Sigmoid colon (tissue), 7 donors: Measurements from ENCODE around the gene CTCF. TPM values are rescaled to one million over a fixed set of nuclear protein-coding genes. Genes with fewer than 3 reads are reported as not detected.
A peak's percentile ranks its signal among the peaks of the same experiment; 100 is the strongest.

ENCODE experiments used
- DNase-seq: peaks from one replicate; pipeline ENCODE4 v3.0.0-alpha.2; 2019
- H3K27ac ChIP-seq, 4 donors: fragments of 200-600 bp; sonication (generic); one replicate each; pipeline ENCODE4 v1.5.1; 2016 to 2019; ENCODE audit warnings: mild to moderate bottlenecking in 1 of 4
- H3K27me3 ChIP-seq, 3 donors: fragments of 200-600 bp; sonication (generic); one replicate each; pipeline ENCODE4 v1.5.1; 2019; ENCODE audit warnings: mild to moderate bottlenecking in 1 of 3
- H3K36me3 ChIP-seq, 4 donors: fragments of 200-600 bp; sonication (generic); one replicate each; pipeline ENCODE4 v1.5.1; 2016 to 2019
- H3K4me1 ChIP-seq, 4 donors: fragments of 200-600 bp; sonication (generic); one replicate each; pipeline ENCODE4 v1.5.1; 2017 to 2019
- H3K4me3 ChIP-seq, 4 donors: fragments of 200-600 bp; sonication (generic); one replicate each; pipeline ENCODE4 v1.5.1; 2017 to 2019; ENCODE audit warnings: mild to moderate bottlenecking in 2 of 4, moderate library complexity in 1 of 4
- H3K9me3 ChIP-seq, 4 donors: fragments of 200-600 bp in 3 of 4; sonication (generic) in 3 of 4; one replicate each; pipeline versions ENCODE4 v1.5.1 to v1.6.1; 2013 to 2019
- CTCF ChIP-seq, 4 experiments: fragments of 450-650 bp in 3 of 4; fragments of 200-600 bp in 1 of 4; IDR thresholded peaks; one replicate each; pipeline ENCODE4 v1.5.1; 2016 to 2019; ENCODE audit warnings: antibody characterized with exemption in 4 of 4, mild to moderate bottlenecking in 3 of 4, moderate library complexity in 2 of 4
- EP300 ChIP-seq, 4 donors: sonication (generic); formaldehyde crosslinking; IDR thresholded peaks; one replicate each; pipeline ENCODE4 v1.6.1; 2017; ENCODE audit warnings: antibody characterized with exemption in 4 of 4
- POLR2A ChIP-seq, 2 donors: fragments of 450-650 bp; IDR thresholded peaks; one replicate each; pipeline ENCODE4 v1.6.1; 2016; ENCODE audit warnings: antibody characterized with exemption in 2 of 2, mild to moderate bottlenecking in 2 of 2, moderate library complexity in 2 of 2
- POLR2AphosphoS5 ChIP-seq, 4 donors: sonication (generic); formaldehyde crosslinking; IDR thresholded peaks; one replicate each; pipeline ENCODE4 v1.6.1; 2017; ENCODE audit warnings: antibody characterized with exemption in 4 of 4
- WGBS, 2 donors: extraction: QIAGEN DNeasy Blood & Tissue Kit; methylation state at CpG; one replicate each; pipeline ENCODE4 v1.1.7; 2013; 5-methylcytosine and 5-hydroxymethylcytosine counted together
- intact Hi-C: fragments of 100-400 bp; cut with DNase I; formaldehyde crosslinking; loops from one replicate; pipeline ENCODE4 v1.15.1; 2023
- polyA plus RNA-seq, 3 donors: library from polyadenylated mRNA; stranded (reverse); fragments of 200-250 nt; gene quantifications; one replicate each; pipeline ENCODE4 v1.2.3, GENCODE V29; 2013
- total RNA-seq, 4 donors: library from RNA; depleted of rRNA; stranded (reverse); fragments of >200 nt; gene quantifications; one replicate each; pipeline ENCODE4 v1.1.0, GENCODE V29; 2016
- donor health status: healthy with polysubstance abuse.
- donor health status: Bipolar disorder and iron deficiency.
- donor health status: healthy.

CTCF gene
- total and polyA plus RNA-seq, 7 donors, result 25.8 to 45.7 (median 29.2) TPM

GRCh38 chr16:67594956-67595355, 32.6 kb downstream of the CTCF start:
- Histone ChIP-seq H3K9me3 (no peaks in the 10 kb centered on the region), H3K36me3 (peaks cover 0 to 4% (median 0%) of the 10 kb centered on the region in 4 donors), H3K27me3 (no peaks in the 10 kb centered on the region), H3K4me1 (peaks cover 0 to 6% (median 2%) of the 10 kb centered on the region in 4 donors), H3K4me3 (no peak overlapping the region), H3K27ac (peak overlapping the region in 1 of 4 donors; percentile 57)
- 88 to 100% methylated on average over 1 of the region's 1 CpG for WGBS, 2 donors
- intact Hi-C loops, result no loop called here
- DNase-seq, result no peak
- no peak for TF ChIP-seq CTCF (IDR thresholded peaks at IDR 0.05)
- TF ChIP-seq POLR2A (IDR thresholded peaks at IDR 0.05), result no peak
- no peak for TF ChIP-seq EP300 (IDR thresholded peaks at IDR 0.05)

- WGBS, 2 donors, result 84 to 94% methylated on average over 4 of the region's 4 CpGs
- Histone ChIP-seq H3K9me3 (no peaks in the 10 kb centered on the region), H3K4me1 (peaks cover 0 to 9% (median 5%) of the 10 kb centered on the region in 4 donors), H3K27me3 (no peaks in the 10 kb centered on the region), H3K4me3 (no peak overlapping the region), H3K36me3 (peaks cover 0 to 4% (median 0%) of the 10 kb centered on the region in 4 donors), H3K27ac (no peak overlapping the region)
- intact Hi-C loops, result no loop called here
- DNase-seq, result no peak
- TF ChIP-seq CTCF (IDR thresholded peaks at IDR 0.05), result no peak
- no peak for TF ChIP-seq POLR2A (IDR thresholded peaks at IDR 0.05)
- no peak for TF ChIP-seq POLR2AphosphoS5 (IDR thresholded peaks at IDR 0.05)
- TF ChIP-seq EP300 (IDR thresholded peaks at IDR 0.05), result no peak
These were observed 36.2 kb downstream of the CTCF start for GRCh38 chr16:67598527-67598926.

- H3K27me3 ChIP-seq, result no peaks in the 10 kb centered on the region
- intact Hi-C loops, result no loop called here
- TF ChIP-seq EP300 (IDR thresholded peaks at IDR 0.05) (no peak), POLR2AphosphoS5 (IDR thresholded peaks at IDR 0.05) (no peak), CTCF (IDR thresholded peaks at IDR 0.05) (no peak), POLR2A (IDR thresholded peaks at IDR 0.05) (no peak)
- H3K36me3 ChIP-seq, result no peaks in the 10 kb centered on the region
- no peak overlapping the region for H3K27ac ChIP-seq
- WGBS, 2 donors, result 89 to 95% methylated on average over 3 of the region's 3 CpGs
- no peak for DNase-seq
- no peaks in the 10 kb centered on the region for H3K9me3 ChIP-seq
- no peak overlapping the region for H3K4me3 ChIP-seq
- H3K4me1 ChIP-seq, result peaks cover 0 to 5% (median 2%) of the 10 kb centered on the region in 4 donors
These were observed 43.3 kb downstream of the CTCF start for GRCh38 chr16:67605641-67606040.

GRCh38 chr16:67606632-67607031, 44.3 kb downstream of the CTCF start:
- WGBS, 2 donors, result 83 to 84% methylated on average over 6 of the region's 6 CpGs
- intact Hi-C loops, result no loop called here
- Histone ChIP-seq H3K4me3 (no peak overlapping the region), H3K9me3 (no peaks in the 10 kb centered on the region), H3K27ac (no peak overlapping the region), H3K27me3 (no peaks in the 10 kb centered on the region), H3K36me3 (peaks cover 0 to 10% (median 4%) of the 10 kb centered on the region in 4 donors), H3K4me1 (peaks cover 0 to 4% (median 0%) of the 10 kb centered on the region in 4 donors)
- DNase-seq, result no peak
- TF ChIP-seq CTCF (IDR thresholded peaks at IDR 0.05), result no peak
- no peak for TF ChIP-seq POLR2A (IDR thresholded peaks at IDR 0.05)
- no peak for TF ChIP-seq EP300 (IDR thresholded peaks at IDR 0.05)
- no peak for TF ChIP-seq POLR2AphosphoS5 (IDR thresholded peaks at IDR 0.05)

- H3K27ac ChIP-seq, result no peak overlapping the region
- peaks cover 0 to 27% (median 11%) of the 10 kb centered on the region in 4 donors for H3K36me3 ChIP-seq
- H3K4me1 ChIP-seq, result no peaks in the 10 kb centered on the region
- TF ChIP-seq POLR2AphosphoS5 (IDR thresholded peaks at IDR 0.05) (no peak), CTCF (IDR thresholded peaks at IDR 0.05) (no peak), POLR2A (IDR thresholded peaks at IDR 0.05) (no peak), EP300 (IDR thresholded peaks at IDR 0.05) (no peak)
- no peaks in the 10 kb centered on the region for H3K27me3 ChIP-seq
- H3K9me3 ChIP-seq, result no peaks in the 10 kb centered on the region
- intact Hi-C loops, result no loop called here
- DNase-seq, result no peak
- WGBS, 2 donors, result 83 to 90% methylated on average over 3 of the region's 3 CpGs
- H3K4me3 ChIP-seq, result no peak overlapping the region
These were observed 46.0 kb downstream of the CTCF start for GRCh38 chr16:67608364-67608763.
